ENCODE data around the gene GLI3.

The GLI3 gene

GRCh38 chr7:42039921-42040320 is 197.1 kb downstream of the GLI3 start:
- DNase-seq (ENCODE audit: low read depth, low spot score) = no peak

GRCh38 chr7:42035210-42035609 is 201.8 kb downstream of the GLI3 start:
- DNase-seq (ENCODE audit: low read depth, low spot score) = no peak

- no peak for DNase-seq (ENCODE audit: low read depth, low spot score)
These were observed 203.5 kb downstream of the GLI3 start for GRCh38 chr7:42033480-42033879.

GRCh38 chr7:42029405-42029804 is 207.6 kb downstream of the GLI3 start:
- no peak for DNase-seq (ENCODE audit: low read depth, low spot score)

GRCh38 chr7:42027521-42027920 is 209.5 kb downstream of the GLI3 start:
- no peak for DNase-seq (ENCODE audit: low read depth, low spot score)

GRCh38 chr7:42026622-42027197 is 210.3 kb downstream of the GLI3 start:
- DNase-seq (ENCODE audit: low read depth, low spot score) = no peak

GRCh38 chr7:42025635-42026375 is 211.2 kb downstream of the GLI3 start:
- DNase-seq (ENCODE audit: low read depth, low spot score) = no peak

- no peak for DNase-seq (ENCODE audit: low read depth, low spot score)
These were observed 212.5 kb downstream of the GLI3 start for GRCh38 chr7:42024537-42024936.

GRCh38 chr7:42023262-42023661 is 213.7 kb downstream of the GLI3 start:
- no peak for DNase-seq (ENCODE audit: low read depth, low spot score)

GRCh38 chr7:42022791-42023190 is 214.2 kb downstream of the GLI3 start:
- DNase-seq (ENCODE audit: low read depth, low spot score) = no peak

GRCh38 chr7:42022056-42022455 is 215.0 kb downstream of the GLI3 start:
- DNase-seq (ENCODE audit: low read depth, low spot score) = no peak

- no peak for DNase-seq (ENCODE audit: low read depth, low spot score)
These were observed 215.4 kb downstream of the GLI3 start for GRCh38 chr7:42021631-42022030.

GRCh38 chr7:42020061-42020460 is 216.9 kb downstream of the GLI3 start:
- no peak for DNase-seq (ENCODE audit: low read depth, low spot score)

- no peak for DNase-seq (ENCODE audit: low read depth, low spot score)
These were observed 219.5 kb downstream of the GLI3 start for GRCh38 chr7:42017349-42017986.

- DNase-seq (ENCODE audit: low read depth, low spot score) = no peak
These were observed 220.5 kb downstream of the GLI3 start for GRCh38 chr7:42016517-42016916.

- no peak for DNase-seq (ENCODE audit: low read depth, low spot score)
These were observed 222.1 kb downstream of the GLI3 start for GRCh38 chr7:42014625-42015618.

GRCh38 chr7:42012786-42013360 is 224.1 kb downstream of the GLI3 start:
- DNase-seq (ENCODE audit: low read depth, low spot score) = no peak

- no peak for DNase-seq (ENCODE audit: low read depth, low spot score)
These were observed 224.7 kb downstream of the GLI3 start for GRCh38 chr7:42012313-42012712.

GRCh38 chr7:42011846-42012245 is 225.2 kb downstream of the GLI3 start:
- no peak for DNase-seq (ENCODE audit: low read depth, low spot score)

GRCh38 chr7:42010751-42011150 is 226.3 kb downstream of the GLI3 start:
- DNase-seq (ENCODE audit: low read depth, low spot score) = no peak

- no peak for DNase-seq (ENCODE audit: low read depth, low spot score)
These were observed 230.1 kb downstream of the GLI3 start for GRCh38 chr7:42006801-42007513.
